Hepatocyte (in vitro differentiated cells): ENCODE data around the gene GATA2. TPM values are rescaled to one million over a fixed set of nuclear protein-coding genes. Genes with fewer than 3 reads are reported as not detected.

Experiments
- DNase-seq: peaks from one replicate; pipeline ENCODE4 v3.0.0-alpha.2; 2016; ENCODE audit warnings: low spot score
- H2AFZ ChIP-seq: fragments of 200-600 bp; sonication (generic); 2 replicates; pipeline ENCODE4 v1.6.0; 2016; ENCODE audit warnings: antibody characterized with exemption, mild to moderate bottlenecking
- H3K27ac ChIP-seq: fragments of 200-600 bp; sonication (generic); 2 replicates; pipeline ENCODE4 v1.5.1; 2016; ENCODE audit warnings: mild to moderate bottlenecking
- H3K27me3 ChIP-seq: fragments of 200-600 bp; sonication (generic); 2 replicates; pipeline ENCODE4 v1.6.1; 2016
- H3K36me3 ChIP-seq: fragments of 200-600 bp; sonication (generic); replicated peaks from 2 replicates; pipeline ENCODE4 v1.5.1; 2016; ENCODE audit warnings: low read depth; ENCODE audit not compliant: insufficient read depth
- H3K4me1 ChIP-seq: fragments of 200-600 bp; sonication (generic); 2 replicates; pipeline ENCODE4 v1.5.1; 2016; ENCODE audit warnings: mild to moderate bottlenecking, moderate library complexity; ENCODE audit not compliant: insufficient read depth
- H3K4me2 ChIP-seq: fragments of 200-600 bp; sonication (generic); 2 replicates; pipeline ENCODE4 v1.6.0; 2016
- H3K4me3 ChIP-seq: fragments of 200-600 bp; sonication (generic); 2 replicates; pipeline ENCODE4 v1.5.1; 2016; ENCODE audit warnings: mild to moderate bottlenecking
- H3K79me2 ChIP-seq: fragments of 200-600 bp; sonication (generic); 2 replicates; pipeline ENCODE4 v1.6.0; 2017; ENCODE audit warnings: mild to moderate bottlenecking
- H3K9me2 ChIP-seq: fragments of 200-600 bp; sonication (generic); replicated peaks from 2 replicates; pipeline ENCODE4 v1.6.0; 2017; ENCODE audit warnings: mild to moderate bottlenecking; ENCODE audit not compliant: insufficient read depth
- H3K9me3 ChIP-seq: fragments of 200-600 bp; sonication (generic); 2 replicates; pipeline ENCODE4 v1.5.1; 2016; ENCODE audit warnings: low read depth, mild to moderate bottlenecking
- H4K20me1 ChIP-seq: fragments of 200-600 bp; sonication (generic); 2 replicates; pipeline ENCODE4 v1.6.0; 2016; ENCODE audit warnings: mild to moderate bottlenecking; ENCODE audit not compliant: insufficient read depth, poor library complexity, severe bottlenecking
- CTCF ChIP-seq: fragments of 200-600 bp; sonication (generic); IDR thresholded peaks from 2 replicates; pipeline ENCODE4 v1.5.1; 2016; ENCODE audit warnings: antibody characterized with exemption, mild to moderate bottlenecking; ENCODE audit not compliant: poor library complexity
- EZH2 ChIP-seq: fragments of 200-600 bp; sonication (generic); IDR thresholded peaks from 2 replicates; pipeline ENCODE4 v1.6.1; 2016; ENCODE audit warnings: antibody characterized with exemption, mild to moderate bottlenecking, borderline replicate concordance
- EZH2phosphoT487 ChIP-seq: fragments of 200-600 bp; sonication (generic); IDR thresholded peaks from one replicate; pipeline ENCODE4 v1.6.1; 2018; ENCODE audit warnings: antibody characterized with exemption, mild to moderate bottlenecking, low read depth, moderate library complexity; ENCODE audit not compliant: unreplicated experiment, severe bottlenecking
- WGBS: methylation state at CpG from one replicate; pipeline ENCODE4 v1.1.6; 2016; ENCODE audit warnings: low lambda C conversion rate; ENCODE audit errors: missing lambda C conversion rate; 5-methylcytosine and 5-hydroxymethylcytosine counted together
- polyA plus RNA-seq: library from polyadenylated mRNA; unstranded; fragments of >200 nt; fragmentation: Nextera tagmentation; extraction: Ambion mirVana; gene quantifications from 2 replicates; pipeline ENCODE4 v1.2.1, GENCODE V29; 2016
- total RNA-seq: library from RNA; depleted of rRNA; stranded (reverse); fragments of >200 nt; gene quantifications from 2 replicates; pipeline ENCODE4 v1.2.3, GENCODE V29; 2014

Gene GATA2
- total and polyA plus RNA-seq, 2 experiments from 2014 or later, result 2.4 to 2.6 TPM

DNA sequence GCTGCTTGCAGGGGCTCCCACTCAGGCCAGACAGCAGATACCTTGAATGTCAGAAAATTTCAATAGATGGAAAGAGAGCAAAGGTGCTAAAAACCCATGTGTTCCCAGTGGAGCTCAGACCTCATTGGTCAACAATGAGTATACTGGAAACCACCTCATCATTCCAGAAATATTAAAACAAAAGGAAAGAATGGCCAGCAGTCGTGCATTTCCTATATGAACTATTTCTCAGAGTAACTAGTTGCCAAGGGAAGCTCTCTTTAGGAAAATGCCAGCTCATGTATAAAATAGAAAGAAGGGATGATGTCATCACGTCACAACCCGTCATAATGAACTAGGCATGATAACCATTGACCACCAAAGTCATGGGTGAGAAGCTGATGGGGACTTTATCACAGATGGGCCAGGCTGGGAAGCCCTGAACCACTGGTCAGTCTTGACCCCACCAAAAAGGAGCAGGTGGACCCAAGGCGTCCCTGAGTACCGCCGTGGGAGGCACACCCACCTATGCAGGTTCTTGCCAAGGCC lies 43.8 kb downstream of the GATA2 start:
- Histone ChIP-seq H3K79me2 (no peaks in the 10 kb centered on the region), H3K27ac (no peak overlapping the region), H3K4me1 (no peaks in the 10 kb centered on the region), H3K4me2 (no peak overlapping the region), H3K9me2 (no peaks in the 10 kb centered on the region), H3K4me3 (no peak overlapping the region), H3K27me3 (no peaks in the 10 kb centered on the region), H3K36me3 (no peaks in the 10 kb centered on the region), H2AFZ (no peak overlapping the region), H4K20me1 (no peaks in the 10 kb centered on the region), H3K9me3 (no peaks in the 10 kb centered on the region)
- no peak for TF ChIP-seq CTCF
- TF ChIP-seq EZH2phosphoT487, result no peak
- no peak for TF ChIP-seq EZH2
- WGBS, result 83% methylated on average over 6 of the region's 6 CpGs
- no peak for DNase-seq

GRCh38 chr3:128448491-128448890 lies 44.5 kb downstream of the GATA2 start:
- H4K20me1 ChIP-seq, result no peaks in the 10 kb centered on the region
- no peaks in the 10 kb centered on the region for H3K9me3 ChIP-seq
- H2AFZ ChIP-seq, result no peak overlapping the region
- WGBS, result 81% methylated on average over 6 of the region's 6 CpGs
- DNase-seq, result no peak
- no peaks in the 10 kb centered on the region for H3K27me3 ChIP-seq
- no peaks in the 10 kb centered on the region for H3K79me2 ChIP-seq
- no peaks in the 10 kb centered on the region for H3K4me1 ChIP-seq
- no peak overlapping the region for H3K27ac ChIP-seq
- no peak overlapping the region for H3K4me2 ChIP-seq
- no peak overlapping the region for H3K4me3 ChIP-seq
- TF ChIP-seq EZH2 (no peak), EZH2phosphoT487 (no peak), CTCF (no peak)
- H3K9me2 ChIP-seq, result no peaks in the 10 kb centered on the region
- no peaks in the 10 kb centered on the region for H3K36me3 ChIP-seq

DNA sequence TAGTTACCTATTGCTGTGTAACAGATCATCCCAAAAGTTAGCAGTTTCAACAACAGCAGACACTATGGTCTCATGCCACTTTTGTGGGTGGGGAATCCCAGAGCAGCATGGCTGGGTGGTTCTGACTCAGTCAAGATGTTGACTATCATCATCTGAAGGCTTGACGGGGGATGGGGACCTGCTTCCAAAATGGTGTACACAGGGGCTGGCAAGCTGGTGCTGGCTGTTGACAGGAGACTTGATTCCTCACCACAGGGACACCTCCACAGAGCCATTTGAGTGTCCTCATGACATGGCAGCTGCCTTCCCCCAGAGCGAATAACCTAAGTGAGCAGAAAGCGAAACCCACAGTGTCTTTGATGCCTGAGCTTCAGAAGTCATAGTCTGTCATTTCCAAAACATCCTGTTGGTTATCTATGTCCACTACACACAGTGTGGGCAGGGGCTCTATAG lies 45.4 kb downstream of the GATA2 start:
- 98% methylated on average over 3 of the region's 3 CpGs for WGBS
- no peak for DNase-seq
- Histone ChIP-seq H3K9me2 (no peaks in the 10 kb centered on the region), H3K4me1 (no peaks in the 10 kb centered on the region), H3K79me2 (no peaks in the 10 kb centered on the region), H4K20me1 (no peaks in the 10 kb centered on the region), H3K27me3 (no peaks in the 10 kb centered on the region), H3K36me3 (no peaks in the 10 kb centered on the region), H3K27ac (no peak overlapping the region), H3K4me3 (no peak overlapping the region), H3K4me2 (no peak overlapping the region), H3K9me3 (no peaks in the 10 kb centered on the region), H2AFZ (no peak overlapping the region)
- no peak for TF ChIP-seq EZH2phosphoT487
- no peak for TF ChIP-seq EZH2

- H3K4me2 ChIP-seq, result no peak overlapping the region
- H3K27me3 ChIP-seq, result no peaks in the 10 kb centered on the region
- H3K4me3 ChIP-seq, result no peak overlapping the region
- no peaks in the 10 kb centered on the region for H3K9me3 ChIP-seq
- no peak overlapping the region for H3K27ac ChIP-seq
- WGBS, result 100% methylated on average over 1 of the region's 1 CpG
- no peaks in the 10 kb centered on the region for H3K36me3 ChIP-seq
- no peaks in the 10 kb centered on the region for H3K9me2 ChIP-seq
- no peaks in the 10 kb centered on the region for H3K4me1 ChIP-seq
- no peak overlapping the region for H2AFZ ChIP-seq
- no peaks in the 10 kb centered on the region for H4K20me1 ChIP-seq
- no peak for TF ChIP-seq CTCF
- TF ChIP-seq EZH2, result no peak
- TF ChIP-seq EZH2phosphoT487, result no peak
- H3K79me2 ChIP-seq, result no peaks in the 10 kb centered on the region
- no peak for DNase-seq
Observed at GRCh38 chr3:128446821-128447220, 46.2 kb downstream of the GATA2 start.
